Measurements from ENCODE around the gene CD82.

GRCh38 chr11:44631831-44632230, 66.4 kb downstream of the CD82 start:
- TF ChIP-seq CTCF (IDR thresholded peaks at IDR 0.05): no peak
- TF ChIP-seq POLR2A (IDR thresholded peaks at IDR 0.05): no peak

Measured in right lobe of liver (tissue), 4 donors.